Spleen (tissue), 7 donors: ENCODE results near the gene MCOLN2.

ENCODE experiments used
- CTCF ChIP-seq, 11 experiments: fragments of 200-600 bp in 7 of 11; fragments of 450-650 bp in 4 of 11; sonication (generic) in 4 of 11; IDR thresholded peaks in 8 of 11; conservative IDR thresholded peaks in 3 of 11; 1 replicate in 7 of 11; 2 replicates in 4 of 11; pipeline versions ENCODE4 v1.4.0 to v1.8.0; 2016 to 2021; ENCODE audit warnings: antibody characterized with exemption in 11 of 11, inconsistent platforms in 4 of 11, mild to moderate bottlenecking in 1 of 11
- POLR2A ChIP-seq, 3 donors: fragments of 450-650 bp; IDR thresholded peaks; one replicate each; pipeline ENCODE4 v1.5.1; 2017; ENCODE audit warnings: antibody characterized with exemption in 3 of 3, mild to moderate bottlenecking in 1 of 3
- POLR2AphosphoS5 ChIP-seq, 3 donors: sonication (generic); formaldehyde crosslinking; IDR thresholded peaks; one replicate each; pipeline ENCODE4 v1.5.1; 2017; ENCODE audit warnings: antibody characterized with exemption in 3 of 3
- donor health status: DM: no; HTN: no; CAD: no; lungs with moderate emphysema.
- donor health status: DM: no; HTN: no; CAD: no.
- donor health status: DM: no; HTN: no; CAD: no.

GRCh38 chr1:84899969-84900368 is 96.9 kb downstream of the MCOLN2 start:
- TF ChIP-seq POLR2AphosphoS5 (IDR thresholded peaks at IDR 0.05) (no peak), POLR2A (IDR thresholded peaks at IDR 0.05) (no peak), CTCF (IDR thresholded peaks at IDR 0.05 in 8 of 11, conservative IDR thresholded peaks at IDR 0.05 in 3 of 11) (no peak)
